Caki2 (cell line): Measurements from ENCODE around the gene VPS8. TPM values are rescaled to one million over a fixed set of nuclear protein-coding genes. Genes with fewer than 3 reads are reported as not detected.

Source experiments
- DNase-seq: peaks from one replicate; pipeline ENCODE4 v3.0.0-alpha.2; 2015; ENCODE audit warnings: low read depth
- in situ Hi-C: cut with HindIII; loops from 2 replicates; pipeline ENCODE4 v1.10.0; 2016; ENCODE audit warnings: low sequenced_read_pairs, low pct_unique_long_range_greater_than_20kb, mixed read lengths
- total RNA-seq: library from RNA; depleted of rRNA; stranded (reverse); fragments of >200 nt; shearing (Covaris generic); gene quantifications from 2 replicates; pipeline ENCODE4 v1.2.3, GENCODE V29; 2014; ENCODE audit warnings: low replicate concordance

VPS8 gene
- total RNA-seq, 1 experiment from 2014 or later, result 62.8 TPM

DNA sequence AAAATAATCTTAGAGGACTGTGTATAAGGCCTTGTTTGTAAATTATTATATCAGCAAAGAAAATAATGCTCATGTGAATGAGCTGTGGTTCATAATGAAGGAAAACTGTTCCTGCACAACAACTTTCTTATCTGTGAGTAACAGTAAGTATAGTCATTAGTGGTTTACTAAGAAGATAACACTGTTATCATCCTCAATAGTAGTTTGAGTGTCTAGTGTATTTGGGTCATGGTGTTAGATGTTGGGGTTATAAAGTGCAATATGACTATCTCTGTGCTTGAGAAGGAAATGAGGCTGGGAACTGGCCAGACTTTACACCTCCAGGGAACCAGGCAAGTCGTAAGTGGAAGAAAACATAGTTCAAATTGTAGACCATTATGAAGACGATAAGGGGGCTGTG, 15.6 kb downstream of the VPS8 start:
- in situ Hi-C loops, result no loop called here
- DNase-seq, result no peak

DNA sequence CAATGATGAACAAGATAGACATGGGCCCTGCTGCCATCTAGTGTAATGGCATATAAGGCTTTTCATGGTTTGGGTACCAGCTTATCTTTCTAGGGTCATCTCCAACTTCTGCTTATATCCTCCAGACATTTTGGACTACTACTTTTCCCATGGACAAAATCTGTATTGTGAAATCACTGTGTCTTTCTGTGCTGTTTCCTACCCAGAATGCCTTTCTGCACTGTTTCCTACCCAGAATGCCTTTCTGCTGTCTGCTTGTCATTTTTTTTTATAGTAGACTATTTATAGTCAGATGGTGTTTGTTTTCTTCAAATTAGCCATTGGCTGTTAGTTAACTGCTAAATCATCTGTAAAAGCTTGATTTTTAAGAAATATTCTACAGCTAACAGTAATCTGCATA, 20.1 kb downstream of the VPS8 start:
- no peak for DNase-seq
- in situ Hi-C loops, result no loop called here

DNA sequence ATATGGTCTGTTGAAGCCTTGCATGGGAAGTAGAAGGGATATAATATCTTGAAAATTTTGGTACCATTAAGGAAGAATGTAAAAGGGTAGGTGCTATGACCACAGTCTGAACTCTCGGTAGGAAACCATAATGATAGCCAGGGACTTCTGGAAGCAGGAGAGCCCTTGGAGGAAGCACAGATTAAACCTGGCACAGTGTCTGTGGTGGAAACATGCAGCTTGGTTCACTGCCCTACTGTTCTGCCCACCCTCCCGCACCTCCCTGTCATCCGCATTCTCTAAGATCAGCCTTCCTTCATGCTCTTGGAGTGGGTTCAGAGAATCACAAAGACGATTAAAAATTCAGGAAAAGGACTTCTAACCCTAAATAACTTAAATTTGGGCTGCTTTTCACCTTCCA, 20.9 kb downstream of the VPS8 start:
- in situ Hi-C loops, result no loop called here
- no peak for DNase-seq

- in situ Hi-C loops, result no loop called here
- no peak for DNase-seq
Observed at GRCh38 chr3:184836090-184836822, 24.3 kb downstream of the VPS8 start.

DNA sequence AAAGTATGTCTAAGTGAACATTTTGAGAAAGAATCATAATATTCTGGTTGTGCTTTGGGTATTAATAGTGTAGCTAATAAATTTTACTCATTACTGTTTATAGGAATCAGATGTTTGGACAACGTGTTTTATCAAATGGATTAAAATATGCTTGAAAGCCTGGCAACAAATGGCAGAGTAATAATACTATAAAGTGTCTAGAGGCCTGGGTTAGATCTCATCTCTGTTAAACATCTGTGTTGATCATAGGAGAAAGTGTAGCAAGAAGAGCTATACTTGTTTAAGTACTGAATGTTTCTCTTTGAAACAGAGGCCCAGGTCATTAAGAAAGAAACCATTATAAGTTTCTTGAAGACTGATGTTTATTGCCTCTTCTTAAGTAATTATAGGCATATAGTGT, 30.5 kb downstream of the VPS8 start:
- DNase-seq, result no peak
- in situ Hi-C loops, result no loop called here

DNA sequence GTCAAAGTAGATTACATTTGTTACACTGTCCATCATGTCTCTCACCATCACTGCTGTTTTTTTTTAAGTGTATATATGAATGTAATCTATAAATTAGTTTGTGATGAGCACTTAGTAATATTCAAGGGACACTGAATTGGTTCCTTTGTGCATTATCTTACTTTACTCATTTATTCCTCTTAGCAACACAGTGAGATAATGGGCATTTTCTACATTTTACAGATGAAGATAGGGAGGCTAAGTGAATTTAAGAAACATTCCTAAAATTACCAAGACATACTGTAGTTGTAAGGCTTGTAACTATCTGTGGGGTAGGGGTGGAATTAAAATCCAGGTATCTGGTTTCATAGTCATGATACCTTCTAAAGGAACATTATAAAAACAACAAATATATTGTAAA, 33.9 kb downstream of the VPS8 start:
- in situ Hi-C loops, result no loop called here
- DNase-seq, result no peak

- DNase-seq, result no peak
- in situ Hi-C loops, result no loop called here
Observed at GRCh38 chr3:184846496-184846895, 34.5 kb downstream of the VPS8 start.

DNA sequence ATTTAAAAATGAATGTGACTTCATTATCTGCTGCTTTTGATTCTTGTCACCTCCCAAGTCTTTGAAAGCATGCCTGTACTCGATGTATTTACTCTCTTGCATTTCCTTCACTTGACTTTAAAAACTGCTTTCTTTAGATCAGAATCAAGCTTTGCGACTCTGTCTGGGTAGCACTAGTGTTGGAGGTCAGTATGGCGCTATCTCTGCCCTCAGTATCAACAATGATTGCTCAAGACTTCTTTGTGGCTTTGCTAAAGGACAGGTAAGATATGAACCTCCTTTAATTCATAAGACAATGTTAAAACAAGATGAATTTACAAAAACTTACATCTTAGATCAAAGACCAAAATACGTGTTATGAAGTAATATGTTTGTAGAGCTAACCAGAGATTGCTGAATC, 37.0 kb downstream of the VPS8 start:
- DNase-seq, result no peak
- in situ Hi-C loops, result no loop called here

DNA sequence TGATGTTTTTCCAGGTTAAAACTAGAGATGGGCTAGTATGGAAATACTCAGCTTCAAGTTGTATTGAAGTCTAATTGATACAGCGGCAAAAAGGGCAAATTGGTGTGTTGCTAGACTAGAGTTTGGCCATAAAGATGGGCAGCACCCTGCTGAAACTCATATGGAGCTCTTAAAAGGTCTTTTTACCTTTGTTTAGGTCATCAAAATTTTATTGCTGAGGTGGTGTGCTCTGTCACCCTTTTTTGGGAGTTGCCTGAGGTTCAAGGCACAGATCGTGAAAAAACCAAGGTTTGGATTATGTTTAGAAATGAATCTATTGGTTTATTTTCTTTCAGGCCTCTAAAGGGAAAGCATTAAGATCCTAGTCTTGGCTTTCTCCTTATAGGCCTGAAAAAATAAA, 38.2 kb downstream of the VPS8 start:
- in situ Hi-C loops, result no loop called here
- DNase-seq, result no peak

- DNase-seq, result no peak
- in situ Hi-C loops, result no loop called here
Observed at GRCh38 chr3:184857099-184857498, 45.1 kb downstream of the VPS8 start.

GRCh38 chr3:184864000-184864399, 52.0 kb downstream of the VPS8 start:
- no peak for DNase-seq
- in situ Hi-C loops, result no loop called here

DNA sequence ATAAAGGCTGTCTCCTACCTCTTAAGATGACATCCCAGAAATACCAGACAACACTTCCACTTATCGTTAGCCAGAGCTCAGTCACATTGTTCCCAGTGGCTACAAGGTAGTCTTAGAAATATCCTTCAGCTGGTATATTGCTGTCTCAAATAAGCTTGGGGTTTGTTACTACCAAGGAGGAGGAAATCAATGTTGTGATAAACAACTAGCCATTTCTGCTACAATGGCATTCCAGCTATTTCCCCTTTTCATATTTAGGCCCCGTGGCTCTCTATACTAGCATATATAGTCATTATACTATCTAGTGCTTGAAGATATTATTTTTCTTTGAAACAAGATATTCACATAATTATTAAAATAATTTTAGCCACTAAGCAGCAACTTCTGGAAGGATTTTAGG, 56.5 kb downstream of the VPS8 start:
- DNase-seq, result no peak
- in situ Hi-C loops, result no loop called here

DNA sequence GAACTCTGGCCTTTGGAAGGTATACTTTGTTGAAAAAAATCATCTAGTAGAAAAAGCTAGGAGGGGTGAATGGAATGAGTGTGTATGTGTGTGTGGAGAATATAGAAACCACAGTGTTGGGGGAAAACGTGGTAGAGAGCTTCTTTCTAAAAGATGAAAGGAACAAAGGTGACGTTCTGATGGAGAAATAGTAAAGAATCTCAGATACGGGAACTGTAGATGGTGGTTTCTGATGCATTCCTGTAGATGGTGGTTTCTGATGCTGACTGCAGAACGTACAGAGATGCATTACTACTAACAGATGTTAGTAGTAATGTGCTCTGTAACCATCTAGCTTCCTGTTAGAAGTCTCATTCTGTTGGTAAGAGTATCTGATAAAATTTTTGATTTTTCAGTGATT, 60.2 kb downstream of the VPS8 start:
- in situ Hi-C loops, result no loop called here
- DNase-seq, result no peak

- DNase-seq, result peak; percentile 2
- in situ Hi-C loops, result no loop called here
Observed at GRCh38 chr3:184873141-184873540, 61.2 kb downstream of the VPS8 start.

DNA sequence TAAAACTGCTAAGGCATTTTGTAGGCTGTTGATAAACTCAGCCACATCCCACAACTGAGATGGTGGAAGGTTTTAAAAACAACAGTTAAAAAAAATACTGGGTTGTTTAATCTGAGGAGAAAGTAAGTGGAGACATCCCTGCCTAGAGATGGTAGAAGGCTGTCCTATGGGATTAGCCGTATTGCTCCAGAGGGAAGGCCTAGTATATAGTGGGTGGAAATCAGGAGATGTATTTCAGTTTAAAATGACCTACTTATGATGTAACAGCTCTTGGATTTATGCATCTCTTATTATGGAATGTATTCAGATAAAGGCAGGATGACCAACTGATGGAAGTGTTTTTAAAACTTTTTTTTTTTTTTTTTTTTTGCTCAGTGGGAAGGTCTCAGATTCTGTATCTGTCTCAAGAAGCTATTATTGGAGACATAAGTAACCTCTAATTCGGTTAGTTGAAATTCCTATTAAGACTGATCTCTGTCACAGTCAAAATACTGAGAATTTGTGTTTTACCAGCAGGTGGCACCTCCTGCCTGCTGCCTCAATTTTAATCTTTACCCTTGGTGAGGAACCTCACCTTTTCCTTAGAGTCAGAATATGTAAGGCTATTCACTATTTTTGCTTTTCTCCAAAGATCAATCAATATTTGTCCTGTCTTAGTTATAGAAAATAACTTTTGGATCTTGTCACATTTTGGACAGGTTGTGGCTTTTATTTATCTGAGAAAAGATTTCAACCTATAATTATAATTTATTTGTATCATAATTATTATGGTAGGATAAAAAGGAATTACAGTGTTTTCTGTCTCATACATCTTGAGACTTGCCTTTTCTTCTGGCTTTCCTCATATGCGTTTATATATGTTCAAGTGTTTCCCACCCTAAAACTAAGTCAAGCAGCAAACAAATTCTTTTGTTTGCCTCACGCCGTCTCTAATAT, 63.0 kb downstream of the VPS8 start:
- DNase-seq, result peak; percentile 17
- in situ Hi-C loops, result no loop called here

GRCh38 chr3:184880276-184881019, 68.5 kb downstream of the VPS8 start:
- in situ Hi-C loops, result no loop called here
- no peak for DNase-seq

DNA sequence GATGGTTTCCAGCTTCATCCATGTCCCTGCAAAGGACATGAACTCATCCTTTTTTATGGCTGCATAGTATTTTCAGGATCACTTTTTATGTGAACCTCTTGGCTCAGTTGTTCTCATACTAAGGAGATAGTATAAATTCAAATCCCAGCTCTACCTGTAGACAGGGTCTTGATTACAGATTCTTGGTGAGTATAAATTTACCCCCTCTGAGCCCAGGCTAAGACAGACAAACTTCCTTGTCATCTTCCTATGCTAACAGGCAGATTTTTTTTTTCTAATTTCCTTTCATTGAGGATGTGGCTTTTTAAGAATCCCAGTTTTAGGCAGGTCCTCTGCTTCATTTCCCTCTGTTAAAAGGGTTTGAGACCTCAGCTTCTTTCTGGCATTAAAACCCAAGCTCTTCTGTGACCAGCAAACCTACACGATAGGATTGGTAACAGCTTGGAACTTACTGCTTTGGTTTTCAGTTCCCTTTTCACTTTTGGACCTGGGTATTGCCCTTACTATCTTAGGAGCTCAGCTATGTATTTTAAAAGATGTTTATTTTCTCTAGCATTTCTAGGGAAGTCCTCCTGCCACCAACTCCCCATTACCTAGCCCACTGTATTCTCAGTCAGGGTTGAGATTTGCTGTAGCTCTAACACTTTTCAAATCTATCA, 72.5 kb downstream of the VPS8 start:
- DNase-seq, result no peak
- in situ Hi-C loops, result no loop called here

DNA sequence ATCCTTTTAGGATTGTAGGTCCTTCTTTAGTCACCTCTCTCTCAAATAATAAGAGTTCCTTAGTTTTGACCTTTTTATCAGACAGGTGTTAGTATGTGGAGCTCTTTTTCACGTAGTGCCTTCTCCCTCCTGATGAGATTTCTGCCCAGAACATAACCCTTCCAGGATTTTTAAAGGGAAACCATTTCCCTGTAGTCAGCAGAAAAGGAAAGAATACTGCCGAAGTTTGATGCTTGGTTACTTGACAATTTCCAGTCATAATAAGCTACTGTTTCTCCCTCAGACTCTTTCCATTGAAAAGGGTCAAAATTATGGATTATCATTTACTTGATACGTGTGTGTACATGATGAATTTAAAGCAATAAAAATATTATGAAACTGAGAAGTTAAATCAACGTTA, 73.1 kb downstream of the VPS8 start:
- in situ Hi-C loops, result no loop called here
- no peak for DNase-seq
